AG10803 (cell line): Measurements from ENCODE around the gene IRF2BP2.
A peak's percentile ranks its signal among the peaks of the same experiment; 100 is the strongest.

Experiments
- DNase-seq: peaks from one replicate; pipeline ENCODE4 v3.0.0; 2010; ENCODE audit warnings: low read depth
- H3K4me3 ChIP-seq: 2 replicates; pipeline ENCODE4 v1.5.1; 2011; ENCODE audit warnings: mild to moderate bottlenecking, low read length, control low read depth
- CTCF ChIP-seq: conservative IDR thresholded peaks from 2 replicates; pipeline ENCODE4 v1.5.1; 2011; ENCODE audit warnings: mild to moderate bottlenecking, low read length, control low read depth, inconsistent platforms

IRF2BP2 gene

GRCh38 chr1:234654002-234654733 lies 44.2 kb upstream of the IRF2BP2 start:
- no peak overlapping the region for H3K4me3 ChIP-seq
- no peak for DNase-seq
- no peak for TF ChIP-seq CTCF

GRCh38 chr1:234649432-234650081 lies 39.6 kb upstream of the IRF2BP2 start:
- no peak for TF ChIP-seq CTCF

GRCh38 chr1:234647758-234648157 lies 37.8 kb upstream of the IRF2BP2 start:
- DNase-seq, result no peak
- H3K4me3 ChIP-seq, result no peak overlapping the region
- no peak for TF ChIP-seq CTCF

More at GRCh38 chr1:234649432-234650081, 39.6 kb upstream of the IRF2BP2 start:
- H3K4me3 ChIP-seq, result no peak overlapping the region
- peak; percentile 21 for DNase-seq

- no peak for DNase-seq
- no peak overlapping the region for H3K4me3 ChIP-seq
- TF ChIP-seq CTCF, result no peak
These were observed 37.3 kb upstream of the IRF2BP2 start for GRCh38 chr1:234647245-234647644.

GRCh38 chr1:234645964-234646363 lies 36.0 kb upstream of the IRF2BP2 start:
- TF ChIP-seq CTCF, result no peak
- H3K4me3 ChIP-seq, result no peak overlapping the region
- DNase-seq, result no peak

GRCh38 chr1:234645474-234645953 lies 35.5 kb upstream of the IRF2BP2 start:
- peak; percentile 52 for DNase-seq
- H3K4me3 ChIP-seq, result no peak overlapping the region
- TF ChIP-seq CTCF, result no peak

- no peak overlapping the region for H3K4me3 ChIP-seq
- no peak for DNase-seq
- no peak for TF ChIP-seq CTCF
These were observed 35.0 kb upstream of the IRF2BP2 start for GRCh38 chr1:234644928-234645327.
